Hepatocyte (in vitro differentiated cells): ENCODE measurements around the gene IGSF8. TPM values are rescaled to one million over a fixed set of nuclear protein-coding genes. Genes with fewer than 3 reads are reported as not detected.

Experiments used
- DNase-seq: peaks from one replicate; pipeline ENCODE4 v3.0.0-alpha.2; 2016; ENCODE audit warnings: low spot score
- H2AFZ ChIP-seq: fragments of 200-600 bp; sonication (generic); 2 replicates; pipeline ENCODE4 v1.6.0; 2016; ENCODE audit warnings: antibody characterized with exemption, mild to moderate bottlenecking
- H3K27ac ChIP-seq: fragments of 200-600 bp; sonication (generic); 2 replicates; pipeline ENCODE4 v1.5.1; 2016; ENCODE audit warnings: mild to moderate bottlenecking
- H3K27me3 ChIP-seq: fragments of 200-600 bp; sonication (generic); 2 replicates; pipeline ENCODE4 v1.6.1; 2016
- H3K36me3 ChIP-seq: fragments of 200-600 bp; sonication (generic); replicated peaks from 2 replicates; pipeline ENCODE4 v1.5.1; 2016; ENCODE audit warnings: low read depth; ENCODE audit not compliant: insufficient read depth
- H3K4me1 ChIP-seq: fragments of 200-600 bp; sonication (generic); 2 replicates; pipeline ENCODE4 v1.5.1; 2016; ENCODE audit warnings: mild to moderate bottlenecking, moderate library complexity; ENCODE audit not compliant: insufficient read depth
- H3K4me2 ChIP-seq: fragments of 200-600 bp; sonication (generic); 2 replicates; pipeline ENCODE4 v1.6.0; 2016
- H3K4me3 ChIP-seq: fragments of 200-600 bp; sonication (generic); 2 replicates; pipeline ENCODE4 v1.5.1; 2016; ENCODE audit warnings: mild to moderate bottlenecking
- H3K79me2 ChIP-seq: fragments of 200-600 bp; sonication (generic); 2 replicates; pipeline ENCODE4 v1.6.0; 2017; ENCODE audit warnings: mild to moderate bottlenecking
- H3K9me2 ChIP-seq: fragments of 200-600 bp; sonication (generic); replicated peaks from 2 replicates; pipeline ENCODE4 v1.6.0; 2017; ENCODE audit warnings: mild to moderate bottlenecking; ENCODE audit not compliant: insufficient read depth
- H3K9me3 ChIP-seq: fragments of 200-600 bp; sonication (generic); 2 replicates; pipeline ENCODE4 v1.5.1; 2016; ENCODE audit warnings: low read depth, mild to moderate bottlenecking
- H4K20me1 ChIP-seq: fragments of 200-600 bp; sonication (generic); 2 replicates; pipeline ENCODE4 v1.6.0; 2016; ENCODE audit warnings: mild to moderate bottlenecking; ENCODE audit not compliant: insufficient read depth, poor library complexity, severe bottlenecking
- EZH2 ChIP-seq: fragments of 200-600 bp; sonication (generic); IDR thresholded peaks from 2 replicates; pipeline ENCODE4 v1.6.1; 2016; ENCODE audit warnings: antibody characterized with exemption, mild to moderate bottlenecking, borderline replicate concordance
- EZH2phosphoT487 ChIP-seq: fragments of 200-600 bp; sonication (generic); IDR thresholded peaks from one replicate; pipeline ENCODE4 v1.6.1; 2018; ENCODE audit warnings: antibody characterized with exemption, mild to moderate bottlenecking, low read depth, moderate library complexity; ENCODE audit not compliant: unreplicated experiment, severe bottlenecking
- WGBS: methylation state at CpG from one replicate; pipeline ENCODE4 v1.1.6; 2016; ENCODE audit warnings: low lambda C conversion rate; ENCODE audit errors: missing lambda C conversion rate; 5-methylcytosine and 5-hydroxymethylcytosine counted together
- polyA plus RNA-seq: library from polyadenylated mRNA; unstranded; fragments of >200 nt; fragmentation: Nextera tagmentation; extraction: Ambion mirVana; gene quantifications from 2 replicates; pipeline ENCODE4 v1.2.1, GENCODE V29; 2016
- total RNA-seq: library from RNA; depleted of rRNA; stranded (reverse); fragments of >200 nt; gene quantifications from 2 replicates; pipeline ENCODE4 v1.2.3, GENCODE V29; 2014
- TF ChIP-seq, protein P1 (sequence below): fragments of 200-600 bp; sonication (generic); IDR thresholded peaks from 2 replicates; pipeline ENCODE4 v1.5.1; 2016; ENCODE audit warnings: antibody characterized with exemption, mild to moderate bottlenecking; ENCODE audit not compliant: poor library complexity

The IGSF8 gene
- total and polyA plus RNA-seq, 2 experiments from 2014 or later: 36.8 to 54.1 TPM

GRCh38 chr1:160097151-160097910 lies 1.1 kb downstream of the IGSF8 start:
- DNase-seq: no peak
- peak overlapping the region; percentile 99 for H3K4me2 ChIP-seq
- H3K36me3 ChIP-seq: no peaks in the 10 kb centered on the region
- no peaks in the 10 kb centered on the region for H3K27me3 ChIP-seq
- WGBS: 78% methylated on average over 5 of the region's 5 CpGs
- H2AFZ ChIP-seq: no peak overlapping the region
- H3K27ac ChIP-seq: peak overlapping the region; percentile 87
- peak overlapping the region; percentile 87 for H3K4me3 ChIP-seq
- peaks cover 18% of the 10 kb centered on the region for H3K79me2 ChIP-seq
- no peaks in the 10 kb centered on the region for H4K20me1 ChIP-seq
- peaks cover 26% of the 10 kb centered on the region for H3K4me1 ChIP-seq
- no peaks in the 10 kb centered on the region for H3K9me2 ChIP-seq
- no peaks in the 10 kb centered on the region for H3K9me3 ChIP-seq
- no peak for TF ChIP-seq EZH2
- TF ChIP-seq, protein P1, sequence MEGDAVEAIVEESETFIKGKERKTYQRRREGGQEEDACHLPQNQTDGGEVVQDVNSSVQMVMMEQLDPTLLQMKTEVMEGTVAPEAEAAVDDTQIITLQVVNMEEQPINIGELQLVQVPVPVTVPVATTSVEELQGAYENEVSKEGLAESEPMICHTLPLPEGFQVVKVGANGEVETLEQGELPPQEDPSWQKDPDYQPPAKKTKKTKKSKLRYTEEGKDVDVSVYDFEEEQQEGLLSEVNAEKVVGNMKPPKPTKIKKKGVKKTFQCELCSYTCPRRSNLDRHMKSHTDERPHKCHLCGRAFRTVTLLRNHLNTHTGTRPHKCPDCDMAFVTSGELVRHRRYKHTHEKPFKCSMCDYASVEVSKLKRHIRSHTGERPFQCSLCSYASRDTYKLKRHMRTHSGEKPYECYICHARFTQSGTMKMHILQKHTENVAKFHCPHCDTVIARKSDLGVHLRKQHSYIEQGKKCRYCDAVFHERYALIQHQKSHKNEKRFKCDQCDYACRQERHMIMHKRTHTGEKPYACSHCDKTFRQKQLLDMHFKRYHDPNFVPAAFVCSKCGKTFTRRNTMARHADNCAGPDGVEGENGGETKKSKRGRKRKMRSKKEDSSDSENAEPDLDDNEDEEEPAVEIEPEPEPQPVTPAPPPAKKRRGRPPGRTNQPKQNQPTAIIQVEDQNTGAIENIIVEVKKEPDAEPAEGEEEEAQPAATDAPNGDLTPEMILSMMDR: no peak
- no peak for TF ChIP-seq EZH2phosphoT487

DNA sequence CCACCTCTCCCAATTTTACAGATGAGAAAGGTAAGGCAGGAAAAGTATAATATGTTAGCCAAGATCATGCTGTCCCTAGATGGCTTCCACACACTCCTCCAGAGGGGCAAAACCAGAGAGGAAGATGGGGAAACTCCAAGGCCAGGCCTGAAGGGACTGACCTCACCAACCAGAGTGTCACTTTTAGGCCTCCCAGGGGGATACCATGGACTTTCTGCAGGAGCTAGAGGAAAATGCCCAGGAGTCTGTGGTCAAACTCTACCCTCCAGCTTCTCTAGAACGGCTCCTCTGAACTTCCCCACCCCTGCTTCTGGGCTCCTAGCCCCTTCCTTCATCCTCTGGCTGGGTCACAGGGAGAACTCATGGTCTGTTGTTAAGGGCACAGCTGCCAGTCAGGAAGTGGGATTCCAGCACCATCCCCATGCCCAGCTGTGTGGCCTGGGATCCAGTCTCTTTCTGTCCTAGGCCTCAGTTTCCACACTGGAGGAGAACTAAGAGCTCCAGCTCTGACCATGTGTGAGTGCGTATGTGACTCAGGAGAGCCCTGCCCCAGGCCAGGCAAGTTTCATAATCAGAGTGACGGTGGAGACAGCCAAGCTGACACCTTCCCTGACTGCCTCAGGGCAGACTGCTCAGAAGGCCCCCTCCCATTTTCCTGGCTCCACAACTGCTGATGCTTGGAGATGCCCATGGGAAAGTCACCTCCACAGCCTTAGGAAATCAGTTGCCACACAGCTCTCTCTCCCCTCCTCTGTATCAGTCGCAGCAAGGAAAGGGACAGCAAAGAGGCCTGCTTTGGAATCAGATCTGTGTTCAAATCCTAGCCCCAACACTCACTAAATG lies 1.9 kb downstream of the IGSF8 start:
- H3K9me3 ChIP-seq: no peaks in the 10 kb centered on the region
- 79% methylated on average over 4 of the region's 4 CpGs for WGBS
- no peaks in the 10 kb centered on the region for H3K9me2 ChIP-seq
- H3K4me1 ChIP-seq: peaks cover 18% of the 10 kb centered on the region
- no peak overlapping the region for H3K27ac ChIP-seq
- H3K4me3 ChIP-seq: no peak overlapping the region
- peaks cover 18% of the 10 kb centered on the region for H3K79me2 ChIP-seq
- no peaks in the 10 kb centered on the region for H4K20me1 ChIP-seq
- H2AFZ ChIP-seq: no peak overlapping the region
- no peaks in the 10 kb centered on the region for H3K27me3 ChIP-seq
- H3K4me2 ChIP-seq: peak overlapping the region; percentile 99
- H3K36me3 ChIP-seq: no peaks in the 10 kb centered on the region
- no peak for TF ChIP-seq EZH2
- TF ChIP-seq, protein P1: no peak
- TF ChIP-seq EZH2phosphoT487: no peak
- peak; percentile 51 for DNase-seq

DNA sequence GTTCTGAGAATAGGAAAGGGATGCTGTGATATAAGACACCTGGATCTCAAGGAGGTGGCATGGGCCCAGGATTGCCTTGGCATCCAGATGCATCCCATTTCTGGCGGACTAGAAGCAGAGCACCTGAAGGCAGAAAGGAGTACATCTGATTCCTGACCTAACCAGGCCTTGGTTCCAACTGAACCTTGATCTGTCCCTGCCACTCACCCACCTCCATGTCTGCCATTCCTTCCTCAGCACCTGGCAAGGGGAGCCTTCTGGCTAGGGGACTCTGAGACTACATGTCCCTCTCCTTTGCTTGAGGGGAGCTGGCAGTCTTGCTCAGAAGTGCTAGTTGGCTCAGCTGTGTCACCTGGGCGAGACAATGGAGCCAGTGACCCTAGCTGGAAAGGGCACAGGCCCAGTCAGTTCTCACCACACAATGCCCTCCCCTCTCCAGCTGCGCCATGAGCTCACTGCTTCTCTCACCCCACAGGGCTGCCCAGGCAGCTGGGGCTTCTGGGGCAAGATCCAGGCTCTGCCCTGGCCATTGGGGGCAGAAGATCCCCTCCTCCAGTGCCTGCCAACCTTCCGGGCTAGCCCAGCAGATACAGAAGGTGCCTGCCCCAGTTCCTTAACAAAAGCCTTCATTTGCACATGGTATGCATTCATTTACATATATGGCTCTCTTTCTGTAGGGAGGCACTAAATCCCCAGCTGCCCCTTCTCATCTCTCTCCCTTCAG lies 2.9 kb downstream of the IGSF8 start:
- Histone ChIP-seq H3K9me2 (no peaks in the 10 kb centered on the region), H3K27me3 (no peaks in the 10 kb centered on the region), H4K20me1 (no peaks in the 10 kb centered on the region), H3K27ac (no peak overlapping the region), H3K9me3 (no peaks in the 10 kb centered on the region), H3K4me3 (no peak overlapping the region), H3K4me2 (no peak overlapping the region), H3K4me1 (peaks cover 13% of the 10 kb centered on the region), H3K36me3 (no peaks in the 10 kb centered on the region), H3K79me2 (peaks cover 18% of the 10 kb centered on the region), H2AFZ (no peak overlapping the region)
- WGBS: 94% methylated on average over 4 of the region's 4 CpGs
- no peak for TF ChIP-seq EZH2phosphoT487
- TF ChIP-seq, protein P1: no peak
- no peak for TF ChIP-seq EZH2
- DNase-seq: no peak
